HEK293 (cell line): ENCODE results near the gene BRAT1.

Experiments used
- GLI2 ChIP-seq: fragments of 450-650 bp; formaldehyde crosslinking; IDR thresholded peaks from 2 replicates; pipeline ENCODE4; 2017; ENCODE audit warnings: missing biosample characterization, missing genetic modification characterization, low read depth, borderline replicate concordance
- KLF9 ChIP-seq: fragments of 450-650 bp; formaldehyde crosslinking; IDR thresholded peaks from 2 replicates; pipeline ENCODE4 v1.5.1; 2016; ENCODE audit warnings: missing biosample characterization, missing genetic modification characterization, low read depth
- SCRT2 ChIP-seq: fragments of 450-650 bp; formaldehyde crosslinking; IDR thresholded peaks from 2 replicates; pipeline ENCODE4 v1.5.1; 2016; ENCODE audit warnings: missing biosample characterization, missing genetic modification characterization
- WT1 ChIP-seq: fragments of 450-650 bp; formaldehyde crosslinking; IDR thresholded peaks from 2 replicates; pipeline ENCODE4 v1.5.1; 2016; ENCODE audit warnings: missing biosample characterization, missing genetic modification characterization
- ZBTB17 ChIP-seq: fragments of 450-650 bp; formaldehyde crosslinking; IDR thresholded peaks from 2 replicates; pipeline ENCODE4 v1.5.1; 2016; ENCODE audit warnings: missing biosample characterization, missing genetic modification characterization
- ZEB2 ChIP-seq: fragments of 450-650 bp; formaldehyde crosslinking; IDR thresholded peaks from 2 replicates; pipeline ENCODE4 v1.5.1; 2016; ENCODE audit warnings: missing biosample characterization, missing genetic modification characterization
- ZFHX2 ChIP-seq: fragments of 450-650 bp; formaldehyde crosslinking; conservative IDR thresholded peaks from 2 replicates; pipeline ENCODE4 v1.5.1; 2016; ENCODE audit warnings: missing biosample characterization, missing genetic modification characterization
- ZIC2 ChIP-seq: fragments of 450-650 bp; formaldehyde crosslinking; IDR thresholded peaks from 2 replicates; pipeline ENCODE4 v1.5.1; 2016; ENCODE audit warnings: missing biosample characterization, missing genetic modification characterization
- ZNF112 ChIP-seq: fragments of 450-650 bp; formaldehyde crosslinking; IDR thresholded peaks from 2 replicates; pipeline ENCODE4 v1.5.0; 2017; ENCODE audit warnings: missing biosample characterization, missing genetic modification characterization
- ZNF114 ChIP-seq: fragments of 450-650 bp; formaldehyde crosslinking; IDR thresholded peaks from 2 replicates; pipeline ENCODE4 v1.5.0; 2017; ENCODE audit warnings: missing biosample characterization, missing genetic modification characterization
- ZNF155 ChIP-seq: fragments of 450-650 bp; formaldehyde crosslinking; IDR thresholded peaks from 2 replicates; pipeline ENCODE4 v1.5.1; 2016; ENCODE audit warnings: missing biosample characterization, missing genetic modification characterization
- ZNF324 ChIP-seq: fragments of 450-650 bp; formaldehyde crosslinking; IDR thresholded peaks from 2 replicates; pipeline ENCODE4 v1.5.1; 2016; ENCODE audit warnings: missing biosample characterization, missing genetic modification characterization
- ZNF341 ChIP-seq: fragments of 450-650 bp; formaldehyde crosslinking; IDR thresholded peaks from 2 replicates; pipeline ENCODE4; 2016; ENCODE audit warnings: low read depth, missing biosample characterization, missing genetic modification characterization
- ZNF426 ChIP-seq: fragments of 450-650 bp; formaldehyde crosslinking; IDR thresholded peaks from 2 replicates; pipeline ENCODE4 v1.5.1; 2017; ENCODE audit warnings: missing biosample characterization, missing genetic modification characterization, mild to moderate bottlenecking, inconsistent platforms, moderate library complexity
- ZNF501 ChIP-seq: fragments of 450-650 bp; formaldehyde crosslinking; IDR thresholded peaks from 2 replicates; pipeline ENCODE4 v1.5.1; 2016; ENCODE audit warnings: missing biosample characterization, missing genetic modification characterization
- ZNF521 ChIP-seq: fragments of 450-650 bp; formaldehyde crosslinking; IDR thresholded peaks from 2 replicates; pipeline ENCODE4 v1.5.1; 2017; ENCODE audit warnings: missing biosample characterization, mild to moderate bottlenecking, missing genetic modification characterization
- ZNF561 ChIP-seq: fragments of 450-650 bp; IDR thresholded peaks from 2 replicates; pipeline ENCODE4 v1.5.1; 2018; ENCODE audit warnings: missing biosample characterization, missing genetic modification characterization, borderline replicate concordance
- ZNF596 ChIP-seq: fragments of 450-650 bp; IDR thresholded peaks from 2 replicates; pipeline ENCODE4 v1.5.0; 2018; ENCODE audit warnings: missing biosample characterization, mild to moderate bottlenecking, missing genetic modification characterization, moderate library complexity
- ZNF621 ChIP-seq: fragments of 450-650 bp; formaldehyde crosslinking; IDR thresholded peaks from 2 replicates; pipeline ENCODE4 v1.5.1; 2017; ENCODE audit warnings: missing biosample characterization, missing genetic modification characterization
- ZNF664 ChIP-seq: fragments of 450-650 bp; formaldehyde crosslinking; IDR thresholded peaks from 2 replicates; pipeline ENCODE4 v1.5.1; 2016; ENCODE audit warnings: missing biosample characterization, missing genetic modification characterization
- ZNF785 ChIP-seq: fragments of 450-650 bp; formaldehyde crosslinking; IDR thresholded peaks from 2 replicates; pipeline ENCODE4 v1.5.1; 2016; ENCODE audit warnings: missing biosample characterization, missing genetic modification characterization
- TF ChIP-seq, protein P1 (sequence below): fragments of 450-650 bp; formaldehyde crosslinking; IDR thresholded peaks from 2 replicates; pipeline ENCODE4 v1.5.1; 2017; ENCODE audit warnings: missing biosample characterization, missing genetic modification characterization
- TF ChIP-seq, protein P2 (sequence below): fragments of 450-650 bp; formaldehyde crosslinking; IDR thresholded peaks from 2 replicates; pipeline ENCODE4 v1.5.1; 2017; ENCODE audit warnings: missing biosample characterization, missing genetic modification characterization
- TF ChIP-seq, protein P3 (sequence below): fragments of 450-650 bp; formaldehyde crosslinking; conservative IDR thresholded peaks from 2 replicates; pipeline ENCODE4 v1.5.1; 2016; ENCODE audit warnings: low read depth, missing biosample characterization, missing genetic modification characterization
- TF ChIP-seq, protein P4 (sequence below): fragments of 450-650 bp; formaldehyde crosslinking; IDR thresholded peaks from 2 replicates; pipeline ENCODE4 v1.5.1; 2017; ENCODE audit warnings: missing biosample characterization, missing genetic modification characterization
- TF ChIP-seq, protein P5 (sequence below): fragments of 450-650 bp; formaldehyde crosslinking; IDR thresholded peaks from 2 replicates; pipeline ENCODE4 v1.5.1; 2016; ENCODE audit warnings: missing biosample characterization, missing genetic modification characterization, low read depth
- TF ChIP-seq, protein P6 (sequence below): fragments of 450-650 bp; formaldehyde crosslinking; IDR thresholded peaks from 2 replicates; pipeline ENCODE4 v1.5.1; 2016; ENCODE audit warnings: missing biosample characterization, missing genetic modification characterization

Gene BRAT1

DNA sequence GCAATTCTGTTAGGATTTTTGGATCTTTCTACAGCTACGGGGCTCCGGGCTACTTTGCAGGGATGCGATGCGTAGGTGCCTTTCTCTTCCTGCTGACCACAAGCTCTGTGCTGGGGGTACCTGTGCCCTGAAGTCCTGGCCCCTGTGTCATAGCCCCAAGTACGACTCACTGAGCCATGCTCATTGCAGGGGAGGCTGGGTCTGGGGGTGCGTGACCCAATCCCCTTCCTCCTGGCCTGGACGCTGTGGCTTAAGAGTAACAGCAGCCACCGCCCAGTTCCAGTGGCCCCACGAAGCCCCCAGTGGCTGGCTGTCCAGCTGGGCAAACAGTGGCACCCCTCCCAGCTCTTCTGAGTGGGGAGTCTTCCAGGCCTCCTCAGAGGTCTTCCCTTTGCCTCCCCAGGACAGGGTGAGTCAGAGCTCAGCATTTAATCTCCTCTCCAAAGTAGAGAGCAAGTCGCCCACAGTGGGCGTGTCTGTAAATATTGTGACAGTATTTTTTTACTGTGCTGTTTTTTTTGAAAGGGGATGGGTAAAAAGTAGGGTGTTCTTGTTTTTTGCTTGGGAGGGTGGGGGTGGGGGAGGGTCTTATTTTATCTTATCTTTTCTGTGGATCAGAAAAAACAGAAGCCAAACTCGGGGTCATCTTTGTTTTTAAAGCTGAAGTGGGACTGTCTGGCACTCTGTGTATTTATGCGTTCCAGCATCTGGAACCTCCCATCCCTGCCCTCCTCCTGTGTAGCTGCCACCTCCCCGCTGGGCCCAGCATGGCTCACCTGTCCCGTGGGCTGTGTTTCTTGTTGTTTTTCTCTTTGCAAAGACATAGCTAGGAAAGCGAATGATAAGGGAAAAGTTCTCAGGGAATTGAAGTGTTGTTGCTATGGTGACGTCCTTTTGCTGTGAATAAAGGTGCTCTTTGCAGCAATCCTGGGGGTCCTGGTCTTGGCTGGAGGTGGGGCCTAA is 27.5 kb downstream of the BRAT1 start (continued):
- TF ChIP-seq, protein P1, sequence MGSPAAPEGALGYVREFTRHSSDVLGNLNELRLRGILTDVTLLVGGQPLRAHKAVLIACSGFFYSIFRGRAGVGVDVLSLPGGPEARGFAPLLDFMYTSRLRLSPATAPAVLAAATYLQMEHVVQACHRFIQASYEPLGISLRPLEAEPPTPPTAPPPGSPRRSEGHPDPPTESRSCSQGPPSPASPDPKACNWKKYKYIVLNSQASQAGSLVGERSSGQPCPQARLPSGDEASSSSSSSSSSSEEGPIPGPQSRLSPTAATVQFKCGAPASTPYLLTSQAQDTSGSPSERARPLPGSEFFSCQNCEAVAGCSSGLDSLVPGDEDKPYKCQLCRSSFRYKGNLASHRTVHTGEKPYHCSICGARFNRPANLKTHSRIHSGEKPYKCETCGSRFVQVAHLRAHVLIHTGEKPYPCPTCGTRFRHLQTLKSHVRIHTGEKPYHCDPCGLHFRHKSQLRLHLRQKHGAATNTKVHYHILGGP: no peak
- no peak for TF ChIP-seq ZEB2 (tag by site-specific recombination)
- no peak for TF ChIP-seq ZNF561
- TF ChIP-seq ZNF155 (tag by site-specific recombination): no peak
- TF ChIP-seq ZNF324 (tag by site-specific recombination): no peak
- TF ChIP-seq, protein P2, sequence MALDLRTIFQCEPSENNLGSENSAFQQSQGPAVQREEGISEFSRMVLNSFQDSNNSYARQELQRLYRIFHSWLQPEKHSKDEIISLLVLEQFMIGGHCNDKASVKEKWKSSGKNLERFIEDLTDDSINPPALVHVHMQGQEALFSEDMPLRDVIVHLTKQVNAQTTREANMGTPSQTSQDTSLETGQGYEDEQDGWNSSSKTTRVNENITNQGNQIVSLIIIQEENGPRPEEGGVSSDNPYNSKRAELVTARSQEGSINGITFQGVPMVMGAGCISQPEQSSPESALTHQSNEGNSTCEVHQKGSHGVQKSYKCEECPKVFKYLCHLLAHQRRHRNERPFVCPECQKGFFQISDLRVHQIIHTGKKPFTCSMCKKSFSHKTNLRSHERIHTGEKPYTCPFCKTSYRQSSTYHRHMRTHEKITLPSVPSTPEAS (tag by site-specific recombination): no peak
- TF ChIP-seq, protein P3, sequence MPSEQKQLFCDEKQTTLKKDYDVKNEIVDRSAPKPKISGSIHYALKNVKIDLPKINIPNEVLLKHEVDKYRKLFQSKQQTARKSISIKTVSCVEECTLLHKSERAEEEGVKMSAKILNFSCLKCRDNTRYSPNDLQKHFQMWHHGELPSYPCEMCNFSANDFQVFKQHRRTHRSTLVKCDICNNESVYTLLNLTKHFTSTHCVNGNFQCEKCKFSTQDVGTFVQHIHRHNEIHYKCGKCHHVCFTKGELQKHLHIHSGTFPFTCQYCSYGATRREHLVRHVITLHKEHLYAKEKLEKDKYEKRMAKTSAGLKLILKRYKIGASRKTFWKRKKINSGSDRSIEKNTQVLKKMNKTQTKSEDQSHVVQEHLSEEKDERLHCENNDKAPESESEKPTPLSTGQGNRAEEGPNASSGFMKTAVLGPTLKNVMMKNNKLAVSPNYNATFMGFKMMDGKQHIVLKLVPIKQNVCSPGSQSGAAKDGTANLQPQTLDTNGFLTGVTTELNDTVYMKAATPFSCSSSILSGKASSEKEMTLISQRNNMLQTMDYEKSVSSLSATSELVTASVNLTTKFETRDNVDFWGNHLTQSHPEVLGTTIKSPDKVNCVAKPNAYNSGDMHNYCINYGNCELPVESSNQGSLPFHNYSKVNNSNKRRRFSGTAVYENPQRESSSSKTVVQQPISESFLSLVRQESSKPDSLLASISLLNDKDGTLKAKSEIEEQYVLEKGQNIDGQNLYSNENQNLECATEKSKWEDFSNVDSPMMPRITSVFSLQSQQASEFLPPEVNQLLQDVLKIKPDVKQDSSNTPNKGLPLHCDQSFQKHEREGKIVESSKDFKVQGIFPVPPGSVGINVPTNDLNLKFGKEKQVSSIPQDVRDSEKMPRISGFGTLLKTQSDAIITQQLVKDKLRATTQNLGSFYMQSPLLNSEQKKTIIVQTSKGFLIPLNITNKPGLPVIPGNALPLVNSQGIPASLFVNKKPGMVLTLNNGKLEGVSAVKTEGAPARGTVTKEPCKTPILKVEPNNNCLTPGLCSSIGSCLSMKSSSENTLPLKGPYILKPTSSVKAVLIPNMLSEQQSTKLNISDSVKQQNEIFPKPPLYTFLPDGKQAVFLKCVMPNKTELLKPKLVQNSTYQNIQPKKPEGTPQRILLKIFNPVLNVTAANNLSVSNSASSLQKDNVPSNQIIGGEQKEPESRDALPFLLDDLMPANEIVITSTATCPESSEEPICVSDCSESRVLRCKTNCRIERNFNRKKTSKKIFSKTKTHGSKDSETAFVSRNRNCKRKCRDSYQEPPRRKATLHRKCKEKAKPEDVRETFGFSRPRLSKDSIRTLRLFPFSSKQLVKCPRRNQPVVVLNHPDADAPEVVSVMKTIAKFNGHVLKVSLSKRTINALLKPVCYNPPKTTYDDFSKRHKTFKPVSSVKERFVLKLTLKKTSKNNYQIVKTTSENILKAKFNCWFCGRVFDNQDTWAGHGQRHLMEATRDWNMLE (tag by site-specific recombination): no peak
- no peak for TF ChIP-seq ZNF621 (tag by site-specific recombination)
- TF ChIP-seq, protein P4, sequence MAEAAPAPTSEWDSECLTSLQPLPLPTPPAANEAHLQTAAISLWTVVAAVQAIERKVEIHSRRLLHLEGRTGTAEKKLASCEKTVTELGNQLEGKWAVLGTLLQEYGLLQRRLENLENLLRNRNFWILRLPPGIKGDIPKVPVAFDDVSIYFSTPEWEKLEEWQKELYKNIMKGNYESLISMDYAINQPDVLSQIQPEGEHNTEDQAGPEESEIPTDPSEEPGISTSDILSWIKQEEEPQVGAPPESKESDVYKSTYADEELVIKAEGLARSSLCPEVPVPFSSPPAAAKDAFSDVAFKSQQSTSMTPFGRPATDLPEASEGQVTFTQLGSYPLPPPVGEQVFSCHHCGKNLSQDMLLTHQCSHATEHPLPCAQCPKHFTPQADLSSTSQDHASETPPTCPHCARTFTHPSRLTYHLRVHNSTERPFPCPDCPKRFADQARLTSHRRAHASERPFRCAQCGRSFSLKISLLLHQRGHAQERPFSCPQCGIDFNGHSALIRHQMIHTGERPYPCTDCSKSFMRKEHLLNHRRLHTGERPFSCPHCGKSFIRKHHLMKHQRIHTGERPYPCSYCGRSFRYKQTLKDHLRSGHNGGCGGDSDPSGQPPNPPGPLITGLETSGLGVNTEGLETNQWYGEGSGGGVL: 0 out of 2 replicates have a peak, but pooled peaks have one; percentile 14
- TF ChIP-seq ZFHX2 (tag by site-specific recombination): peak; percentile 52; the same call in 1 of the 2 replicates
- no peak for TF ChIP-seq ZNF426
- TF ChIP-seq, protein P5, sequence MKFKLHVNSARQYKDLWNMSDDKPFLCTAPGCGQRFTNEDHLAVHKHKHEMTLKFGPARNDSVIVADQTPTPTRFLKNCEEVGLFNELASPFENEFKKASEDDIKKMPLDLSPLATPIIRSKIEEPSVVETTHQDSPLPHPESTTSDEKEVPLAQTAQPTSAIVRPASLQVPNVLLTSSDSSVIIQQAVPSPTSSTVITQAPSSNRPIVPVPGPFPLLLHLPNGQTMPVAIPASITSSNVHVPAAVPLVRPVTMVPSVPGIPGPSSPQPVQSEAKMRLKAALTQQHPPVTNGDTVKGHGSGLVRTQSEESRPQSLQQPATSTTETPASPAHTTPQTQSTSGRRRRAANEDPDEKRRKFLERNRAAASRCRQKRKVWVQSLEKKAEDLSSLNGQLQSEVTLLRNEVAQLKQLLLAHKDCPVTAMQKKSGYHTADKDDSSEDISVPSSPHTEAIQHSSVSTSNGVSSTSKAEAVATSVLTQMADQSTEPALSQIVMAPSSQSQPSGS (tag by site-specific recombination): no peak
- no peak for TF ChIP-seq GLI2
- no peak for TF ChIP-seq ZNF501 (tag by site-specific recombination)
- TF ChIP-seq ZNF114 (tag by site-specific recombination): no peak
- no peak for TF ChIP-seq SCRT2 (tag by site-specific recombination)
- TF ChIP-seq WT1: peak; percentile 75
- no peak for TF ChIP-seq ZBTB17 (tag by site-specific recombination)
- TF ChIP-seq, protein P6, sequence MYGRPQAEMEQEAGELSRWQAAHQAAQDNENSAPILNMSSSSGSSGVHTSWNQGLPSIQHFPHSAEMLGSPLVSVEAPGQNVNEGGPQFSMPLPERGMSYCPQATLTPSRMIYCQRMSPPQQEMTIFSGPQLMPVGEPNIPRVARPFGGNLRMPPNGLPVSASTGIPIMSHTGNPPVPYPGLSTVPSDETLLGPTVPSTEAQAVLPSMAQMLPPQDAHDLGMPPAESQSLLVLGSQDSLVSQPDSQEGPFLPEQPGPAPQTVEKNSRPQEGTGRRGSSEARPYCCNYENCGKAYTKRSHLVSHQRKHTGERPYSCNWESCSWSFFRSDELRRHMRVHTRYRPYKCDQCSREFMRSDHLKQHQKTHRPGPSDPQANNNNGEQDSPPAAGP (tag by site-specific recombination): peak; percentile 76
- peak; percentile 36; the same call in 1 of the 2 replicates for TF ChIP-seq KLF9 (tag by site-specific recombination)
- TF ChIP-seq ZNF596: no peak
- no peak for TF ChIP-seq ZNF521 (tag by site-specific recombination)
- no peak for TF ChIP-seq ZNF112 (tag by site-specific recombination)
- TF ChIP-seq ZNF785 (tag by site-specific recombination): no peak
- TF ChIP-seq ZNF341 (tag by site-specific recombination): peak; percentile 49; the same call in 1 of the 2 replicates
- TF ChIP-seq ZIC2: peak; percentile 78
- no peak for TF ChIP-seq ZNF664 (tag by site-specific recombination)
